SK-N-SH (cell line): ENCODE data around the gene EEF2K. TPM values are rescaled to one million over a fixed set of nuclear protein-coding genes. Genes with fewer than 3 reads are reported as not detected.

Experiments used
- CTCF ChIA-PET: fragments of 300-600, 350-600 bp; formaldehyde crosslinking; extraction: SDS; loops from one replicate; lab custom pipeline; 2021; lab: Yijun Ruan, JAX
- POLR2A ChIA-PET: fragments of 350-600 bp; sonication (Branson Sonifier 250); formaldehyde crosslinking; extraction: SDS; loops from one replicate; lab custom pipeline; 2020; ENCODE audit warnings: antibody characterized with exemption, inconsistent platforms; lab: Yijun Ruan, JAX
- DNase-seq: peaks from one replicate; pipeline ENCODE4 v3.0.0; 2012
- H2AFZ ChIP-seq: fragments of 200-600 bp; sonication (generic); 2 replicates; pipeline ENCODE4 v1.8.1; 2016; ENCODE audit warnings: antibody characterized with exemption, mild to moderate bottlenecking, low read depth
- H3F3A ChIP-seq: fragments of 200-600 bp; sonication (generic); replicated peaks from 2 replicates; pipeline ENCODE3; 2016; ENCODE audit warnings: antibody characterized with exemption, mild to moderate bottlenecking; ENCODE audit not compliant: insufficient read depth
- H3K27ac ChIP-seq, 2 experiments: fragments of 200-500 bp in 1 of 2; fragments of 200-600 bp in 1 of 2; sonication (Bioruptor generic) in 1 of 2; sonication (generic), shearing (Covaris generic) in 1 of 2; 2 replicates each; pipeline versions ENCODE4 v1.5.1 to v1.6.1; 2014 to 2016; ENCODE audit warnings: low read depth in 2 of 2, inconsistent platforms in 1 of 2, low read length in 1 of 2, mild to moderate bottlenecking in 1 of 2, mixed read lengths in 1 of 2
- H3K27me3 ChIP-seq: fragments of 200-600 bp; sonication (generic), shearing (Covaris generic); 2 replicates; pipeline ENCODE4 v1.6.1; 2016; ENCODE audit warnings: mixed run types; ENCODE audit not compliant: insufficient read depth
- H3K36me3 ChIP-seq, 2 experiments: fragments of 200-500 bp in 1 of 2; fragments of 200-600 bp in 1 of 2; sonication (Bioruptor generic) in 1 of 2; sonication (generic) in 1 of 2; replicated peaks in 1 of 2; 2 replicates each; pipeline versions ENCODE3 to v1.5.1; 2014 to 2016; ENCODE audit warnings: low read length in 1 of 2, mild to moderate bottlenecking in 1 of 2; ENCODE audit not compliant: insufficient read depth in 2 of 2, control insufficient read depth in 1 of 2
- H3K4me1 ChIP-seq, 2 experiments: fragments of 200-500 bp in 1 of 2; fragments of 200-600 bp in 1 of 2; sonication (Bioruptor generic) in 1 of 2; sonication (generic), shearing (Covaris generic) in 1 of 2; 2 replicates each; pipeline versions ENCODE4 v1.5.1 to v1.6.1; 2014 to 2016; ENCODE audit warnings: low read depth in 1 of 2, low read length in 1 of 2, mixed run types in 1 of 2; ENCODE audit not compliant: insufficient read depth in 2 of 2, control insufficient read depth in 1 of 2
- H3K4me2 ChIP-seq: fragments of 200-600 bp; sonication (generic), shearing (Covaris generic); 2 replicates; pipeline ENCODE4 v1.6.1; 2017; ENCODE audit warnings: mixed run types
- H3K4me3 ChIP-seq, 2 experiments: fragments of 200-500 bp in 1 of 2; fragments of 200-600 bp in 1 of 2; sonication (Bioruptor generic) in 1 of 2; sonication (generic), shearing (Covaris generic) in 1 of 2; 2 replicates each; pipeline versions ENCODE4 v1.5.1 to v1.8.1; 2014 to 2016; ENCODE audit warnings: low read depth in 2 of 2, inconsistent platforms in 1 of 2, low read length in 1 of 2, mild to moderate bottlenecking in 1 of 2, mixed read lengths in 1 of 2, moderate library complexity in 1 of 2
- H3K79me2 ChIP-seq: fragments of 200-600 bp; sonication (generic); 2 replicates; pipeline ENCODE4 v1.8.1; 2017; ENCODE audit warnings: mild to moderate bottlenecking; ENCODE audit not compliant: insufficient read depth
- H3K9ac ChIP-seq: fragments of 200-600 bp; sonication (generic); 2 replicates; pipeline ENCODE4 v1.6.1; 2017; ENCODE audit warnings: mixed run types
- H3K9me2 ChIP-seq: fragments of 200-600 bp; sonication (generic); 2 replicates; pipeline ENCODE4 v1.6.1; 2017; ENCODE audit warnings: mixed run types
- H3K9me3 ChIP-seq: fragments of 200-600 bp; sonication (generic); 2 replicates; pipeline ENCODE4 v1.6.1; 2017; ENCODE audit warnings: mixed run types, mild to moderate bottlenecking, moderate library complexity
- H4K20me1 ChIP-seq: fragments of 200-600 bp; sonication (generic); 2 replicates; pipeline ENCODE4 v1.6.1; 2017; ENCODE audit warnings: mild to moderate bottlenecking, mixed run types; ENCODE audit not compliant: insufficient read depth
- ELF1 ChIP-seq: IDR thresholded peaks from 2 replicates; pipeline ENCODE4 v1.4.0; 2012
- EZH2phosphoT487 ChIP-seq: fragments of 200-600 bp; sonication (generic); IDR thresholded peaks from 2 replicates; pipeline ENCODE4 v1.6.1; 2017; ENCODE audit warnings: low read depth, mixed run types, mild to moderate bottlenecking, antibody characterized with exemption, moderate library complexity, borderline replicate concordance
- FOXJ3 ChIP-seq: sonication (generic); formaldehyde crosslinking; IDR thresholded peaks from 2 replicates; pipeline ENCODE4 v1.5.1; 2020; ENCODE audit warnings: mild to moderate bottlenecking, missing genetic modification reagents
- FOXM1 ChIP-seq: IDR thresholded peaks from 2 replicates; pipeline ENCODE4 v1.4.0; 2012; ENCODE audit warnings: low read depth, mild to moderate bottlenecking
- MXI1 ChIP-seq: IDR thresholded peaks from 2 replicates; pipeline ENCODE4 v1.6.1; 2012; ENCODE audit warnings: mild to moderate bottlenecking, low read depth, low read length, improper control_type of control experiment
- NFIC ChIP-seq: IDR thresholded peaks from 2 replicates; pipeline ENCODE4 v1.4.0; 2012; ENCODE audit warnings: borderline replicate concordance
- RAD21 ChIP-seq: IDR thresholded peaks from 2 replicates; pipeline ENCODE4 v1.6.1; 2012; ENCODE audit warnings: mild to moderate bottlenecking, low read length
- RXRA ChIP-seq: IDR thresholded peaks from 2 replicates; pipeline ENCODE4 v1.4.0; 2012; ENCODE audit warnings: low read depth, mild to moderate bottlenecking, borderline replicate concordance
- SIN3A ChIP-seq: IDR thresholded peaks from 2 replicates; pipeline ENCODE4 v1.6.1; 2012; ENCODE audit warnings: low read depth, mild to moderate bottlenecking, low read length, moderate library complexity, borderline replicate concordance
- SMC3 ChIP-seq: IDR thresholded peaks from 2 replicates; pipeline ENCODE4 v1.6.1; 2012; ENCODE audit warnings: low read depth, low read length, improper control_type of control experiment
- TAF1 ChIP-seq: IDR thresholded peaks from 2 replicates; pipeline ENCODE4 v1.6.1; 2012; ENCODE audit warnings: low read depth, mild to moderate bottlenecking, low read length, moderate library complexity, borderline replicate concordance
- TCF12 ChIP-seq: IDR thresholded peaks from 2 replicates; pipeline ENCODE4 v1.4.0; 2012
- YY1 ChIP-seq: IDR thresholded peaks from 2 replicates; pipeline ENCODE4 v1.4.0; 2012; ENCODE audit warnings: low read depth, mild to moderate bottlenecking
- WGBS: methylation state at CpG from one replicate; pipeline ENCODE4 v1.1.6; 2017; ENCODE audit warnings: low lambda C conversion rate; 5-methylcytosine and 5-hydroxymethylcytosine counted together
- polyA plus RNA-seq, 3 experiments: library from polyadenylated mRNA; depleted of rRNA; stranded (reverse); fragments of >200 nt; gene quantifications; 2 replicates each; pipeline ENCODE4 v1.2.3, GENCODE V29; 2012
- TF ChIP-seq, protein P1 (sequence below): IDR thresholded peaks from 2 replicates; pipeline ENCODE4 v1.4.0; 2012; ENCODE audit warnings: low read depth
- TF ChIP-seq, protein P2 (sequence below): IDR thresholded peaks from 2 replicates; pipeline ENCODE4 v1.4.0; 2012; ENCODE audit warnings: low read depth, borderline replicate concordance
- TF ChIP-seq, protein P3 (sequence below): IDR thresholded peaks from 2 replicates; pipeline ENCODE4 v1.6.1; 2012; ENCODE audit warnings: mild to moderate bottlenecking, low read depth, low read length, moderate library complexity
- TF ChIP-seq, protein P4 (sequence below): fragments of 200-600 bp; sonication (generic); IDR thresholded peaks from 2 replicates; pipeline ENCODE4 v1.6.1; 2017; ENCODE audit warnings: antibody characterized with exemption, mild to moderate bottlenecking, moderate library complexity
- TF ChIP-seq, protein P5 (sequence below): IDR thresholded peaks from 2 replicates; pipeline ENCODE4; 2012
- TF ChIP-seq, protein P6 (sequence below): fragments of 150-350 bp; IDR thresholded peaks from 2 replicates; pipeline ENCODE4 v1.6.1; 2017; ENCODE audit warnings: antibody characterized with exemption, low read length, low read depth, borderline replicate concordance

The EEF2K gene
- polyA plus RNA-seq, 1 of the 3 experiments (the other 2 are of a cell fraction): 8.0 TPM

DNA sequence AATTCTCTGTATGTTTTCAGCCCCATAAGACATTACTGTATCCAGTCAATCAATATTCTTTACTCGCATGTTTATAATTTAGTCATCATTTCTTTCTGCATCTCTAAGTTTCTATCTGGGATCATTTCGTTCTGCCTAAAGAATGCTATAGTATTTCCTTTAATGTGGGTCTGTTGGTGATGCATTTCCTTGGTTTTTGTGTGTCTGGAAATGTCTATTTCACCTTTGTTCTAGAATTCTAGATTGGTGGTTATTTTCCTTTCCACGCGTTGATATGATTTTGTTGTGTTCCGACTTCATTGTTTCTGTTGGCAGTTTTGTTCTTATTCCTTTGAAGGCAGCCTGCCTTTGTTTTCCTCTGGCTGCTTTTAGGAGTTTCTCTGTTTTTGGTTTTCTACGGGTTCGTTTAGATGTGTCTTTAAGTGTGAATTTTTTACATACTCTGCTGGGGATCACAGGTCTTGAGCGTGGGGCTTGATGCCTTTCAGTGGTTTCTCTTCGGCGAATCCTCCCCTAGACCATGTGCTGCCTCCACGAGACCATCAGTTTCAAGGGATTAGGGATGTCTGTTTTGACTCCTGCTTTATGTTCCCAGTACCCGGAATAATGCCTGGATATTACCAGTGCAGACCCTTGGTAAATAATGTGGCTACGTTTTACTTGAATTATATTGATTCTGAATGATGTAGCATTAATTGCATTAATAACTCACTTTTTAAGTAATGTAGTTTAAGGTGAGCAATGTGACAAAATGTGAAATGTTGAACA is 114.7 kb downstream of the EEF2K start:
- H3K9me2 ChIP-seq: no peaks in the 10 kb centered on the region
- TF ChIP-seq EZH2phosphoT487 (no peak), MXI1 (no peak), RAD21 (no peak), RXRA (no peak), SIN3A (no peak), SMC3 (no peak), TAF1 (no peak), TCF12 (no peak), ELF1 (no peak), YY1 (no peak), FOXM1 (no peak), FOXJ3 (CRISPR knock-in tag) (no peak), NFIC (no peak)
- TF ChIP-seq, protein P1, sequence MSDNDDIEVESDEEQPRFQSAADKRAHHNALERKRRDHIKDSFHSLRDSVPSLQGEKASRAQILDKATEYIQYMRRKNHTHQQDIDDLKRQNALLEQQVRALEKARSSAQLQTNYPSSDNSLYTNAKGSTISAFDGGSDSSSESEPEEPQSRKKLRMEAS: no peak
- TF ChIP-seq, protein P2, sequence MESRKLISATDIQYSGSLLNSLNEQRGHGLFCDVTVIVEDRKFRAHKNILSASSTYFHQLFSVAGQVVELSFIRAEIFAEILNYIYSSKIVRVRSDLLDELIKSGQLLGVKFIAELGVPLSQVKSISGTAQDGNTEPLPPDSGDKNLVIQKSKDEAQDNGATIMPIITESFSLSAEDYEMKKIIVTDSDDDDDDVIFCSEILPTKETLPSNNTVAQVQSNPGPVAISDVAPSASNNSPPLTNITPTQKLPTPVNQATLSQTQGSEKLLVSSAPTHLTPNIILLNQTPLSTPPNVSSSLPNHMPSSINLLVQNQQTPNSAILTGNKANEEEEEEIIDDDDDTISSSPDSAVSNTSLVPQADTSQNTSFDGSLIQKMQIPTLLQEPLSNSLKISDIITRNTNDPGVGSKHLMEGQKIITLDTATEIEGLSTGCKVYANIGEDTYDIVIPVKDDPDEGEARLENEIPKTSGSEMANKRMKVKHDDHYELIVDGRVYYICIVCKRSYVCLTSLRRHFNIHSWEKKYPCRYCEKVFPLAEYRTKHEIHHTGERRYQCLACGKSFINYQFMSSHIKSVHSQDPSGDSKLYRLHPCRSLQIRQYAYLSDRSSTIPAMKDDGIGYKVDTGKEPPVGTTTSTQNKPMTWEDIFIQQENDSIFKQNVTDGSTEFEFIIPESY: no peak
- TF ChIP-seq, protein P3, sequence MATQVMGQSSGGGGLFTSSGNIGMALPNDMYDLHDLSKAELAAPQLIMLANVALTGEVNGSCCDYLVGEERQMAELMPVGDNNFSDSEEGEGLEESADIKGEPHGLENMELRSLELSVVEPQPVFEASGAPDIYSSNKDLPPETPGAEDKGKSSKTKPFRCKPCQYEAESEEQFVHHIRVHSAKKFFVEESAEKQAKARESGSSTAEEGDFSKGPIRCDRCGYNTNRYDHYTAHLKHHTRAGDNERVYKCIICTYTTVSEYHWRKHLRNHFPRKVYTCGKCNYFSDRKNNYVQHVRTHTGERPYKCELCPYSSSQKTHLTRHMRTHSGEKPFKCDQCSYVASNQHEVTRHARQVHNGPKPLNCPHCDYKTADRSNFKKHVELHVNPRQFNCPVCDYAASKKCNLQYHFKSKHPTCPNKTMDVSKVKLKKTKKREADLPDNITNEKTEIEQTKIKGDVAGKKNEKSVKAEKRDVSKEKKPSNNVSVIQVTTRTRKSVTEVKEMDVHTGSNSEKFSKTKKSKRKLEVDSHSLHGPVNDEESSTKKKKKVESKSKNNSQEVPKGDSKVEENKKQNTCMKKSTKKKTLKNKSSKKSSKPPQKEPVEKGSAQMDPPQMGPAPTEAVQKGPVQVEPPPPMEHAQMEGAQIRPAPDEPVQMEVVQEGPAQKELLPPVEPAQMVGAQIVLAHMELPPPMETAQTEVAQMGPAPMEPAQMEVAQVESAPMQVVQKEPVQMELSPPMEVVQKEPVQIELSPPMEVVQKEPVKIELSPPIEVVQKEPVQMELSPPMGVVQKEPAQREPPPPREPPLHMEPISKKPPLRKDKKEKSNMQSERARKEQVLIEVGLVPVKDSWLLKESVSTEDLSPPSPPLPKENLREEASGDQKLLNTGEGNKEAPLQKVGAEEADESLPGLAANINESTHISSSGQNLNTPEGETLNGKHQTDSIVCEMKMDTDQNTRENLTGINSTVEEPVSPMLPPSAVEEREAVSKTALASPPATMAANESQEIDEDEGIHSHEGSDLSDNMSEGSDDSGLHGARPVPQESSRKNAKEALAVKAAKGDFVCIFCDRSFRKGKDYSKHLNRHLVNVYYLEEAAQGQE: no peak
- TF ChIP-seq, protein P4, sequence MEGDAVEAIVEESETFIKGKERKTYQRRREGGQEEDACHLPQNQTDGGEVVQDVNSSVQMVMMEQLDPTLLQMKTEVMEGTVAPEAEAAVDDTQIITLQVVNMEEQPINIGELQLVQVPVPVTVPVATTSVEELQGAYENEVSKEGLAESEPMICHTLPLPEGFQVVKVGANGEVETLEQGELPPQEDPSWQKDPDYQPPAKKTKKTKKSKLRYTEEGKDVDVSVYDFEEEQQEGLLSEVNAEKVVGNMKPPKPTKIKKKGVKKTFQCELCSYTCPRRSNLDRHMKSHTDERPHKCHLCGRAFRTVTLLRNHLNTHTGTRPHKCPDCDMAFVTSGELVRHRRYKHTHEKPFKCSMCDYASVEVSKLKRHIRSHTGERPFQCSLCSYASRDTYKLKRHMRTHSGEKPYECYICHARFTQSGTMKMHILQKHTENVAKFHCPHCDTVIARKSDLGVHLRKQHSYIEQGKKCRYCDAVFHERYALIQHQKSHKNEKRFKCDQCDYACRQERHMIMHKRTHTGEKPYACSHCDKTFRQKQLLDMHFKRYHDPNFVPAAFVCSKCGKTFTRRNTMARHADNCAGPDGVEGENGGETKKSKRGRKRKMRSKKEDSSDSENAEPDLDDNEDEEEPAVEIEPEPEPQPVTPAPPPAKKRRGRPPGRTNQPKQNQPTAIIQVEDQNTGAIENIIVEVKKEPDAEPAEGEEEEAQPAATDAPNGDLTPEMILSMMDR: no peak
- TF ChIP-seq, protein P5, sequence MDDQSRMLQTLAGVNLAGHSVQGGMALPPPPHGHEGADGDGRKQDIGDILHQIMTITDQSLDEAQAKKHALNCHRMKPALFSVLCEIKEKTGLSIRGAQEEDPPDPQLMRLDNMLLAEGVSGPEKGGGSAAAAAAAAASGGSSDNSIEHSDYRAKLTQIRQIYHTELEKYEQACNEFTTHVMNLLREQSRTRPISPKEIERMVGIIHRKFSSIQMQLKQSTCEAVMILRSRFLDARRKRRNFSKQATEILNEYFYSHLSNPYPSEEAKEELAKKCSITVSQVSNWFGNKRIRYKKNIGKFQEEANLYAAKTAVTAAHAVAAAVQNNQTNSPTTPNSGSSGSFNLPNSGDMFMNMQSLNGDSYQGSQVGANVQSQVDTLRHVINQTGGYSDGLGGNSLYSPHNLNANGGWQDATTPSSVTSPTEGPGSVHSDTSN: no peak
- TF ChIP-seq, protein P6, sequence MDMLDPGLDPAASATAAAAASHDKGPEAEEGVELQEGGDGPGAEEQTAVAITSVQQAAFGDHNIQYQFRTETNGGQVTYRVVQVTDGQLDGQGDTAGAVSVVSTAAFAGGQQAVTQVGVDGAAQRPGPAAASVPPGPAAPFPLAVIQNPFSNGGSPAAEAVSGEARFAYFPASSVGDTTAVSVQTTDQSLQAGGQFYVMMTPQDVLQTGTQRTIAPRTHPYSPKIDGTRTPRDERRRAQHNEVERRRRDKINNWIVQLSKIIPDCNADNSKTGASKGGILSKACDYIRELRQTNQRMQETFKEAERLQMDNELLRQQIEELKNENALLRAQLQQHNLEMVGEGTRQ: no peak
- no peak overlapping the region for H3K9ac ChIP-seq
- H3F3A ChIP-seq: no peaks in the 10 kb centered on the region
- no peaks in the 10 kb centered on the region for H3K27me3 ChIP-seq
- H4K20me1 ChIP-seq: 0 out of 2 replicates have a peak, but pooled peaks cover 5% of the 10 kb centered on the region
- no peak for DNase-seq
- H3K79me2 ChIP-seq: no peaks in the 10 kb centered on the region; the same call in 1 of the 2 replicates
- POLR2A ChIA-PET: no interaction called here
- no peak overlapping the region for H2AFZ ChIP-seq
- no peak overlapping the region for H3K27ac ChIP-seq
- H3K36me3 ChIP-seq: peaks cover 7 to 58% of the 10 kb centered on the region in 2 experiments
- CTCF ChIA-PET: interaction anchor here (0.6 to 4.3 kb wide), 30 partner anchors 10 to 1474 kb away, joined by 3 to 34 read pairs (median 4); partner anchors contain the start of genes LDAF1 and POLR3E
- H3K9me3 ChIP-seq: no peaks in the 10 kb centered on the region
- no peak overlapping the region for H3K4me2 ChIP-seq
- peaks cover 0 to 3% of the 10 kb centered on the region in 2 experiments; a peak in 1 of 4 replicates for H3K4me1 ChIP-seq
- 67% methylated on average over 13 of the region's 13 CpGs for WGBS
- H3K4me3 ChIP-seq: peak overlapping the region in 1 of 2 experiments; percentile 14; a peak in 1 of 4 replicates
